GM04503 (cell line): Measurements from ENCODE around the gene EYA4.
"Not testable (repeated sequence)": the region's sequence is repeated elsewhere in the genome, so short reads cannot be mapped to it uniquely, and the experiment has no call there.

ENCODE experiments used
- DNase-seq: peaks from one replicate; pipeline ENCODE4 v3.0.0-alpha.2; 2012; ENCODE audit warnings: low read depth

EYA4 gene

DNA sequence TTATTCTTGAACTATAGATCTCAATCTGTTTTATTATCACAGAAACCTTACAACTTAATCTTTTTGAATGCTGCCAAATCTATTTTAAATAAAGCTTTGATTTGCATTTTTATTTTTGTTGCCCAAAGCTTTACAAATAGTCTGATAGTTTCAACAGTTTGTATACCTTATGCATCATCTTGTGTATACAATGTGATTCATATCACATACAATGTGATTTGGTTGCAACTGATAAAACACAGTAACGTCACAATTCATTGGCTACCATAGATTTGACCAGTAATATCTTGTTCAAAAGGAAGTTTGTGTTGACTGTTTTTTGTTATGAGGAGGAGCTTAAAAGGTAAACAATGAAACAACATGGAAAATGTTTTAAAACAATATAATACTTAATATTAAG, 110.9 kb downstream of the EYA4 start:
- no peak for DNase-seq

DNA sequence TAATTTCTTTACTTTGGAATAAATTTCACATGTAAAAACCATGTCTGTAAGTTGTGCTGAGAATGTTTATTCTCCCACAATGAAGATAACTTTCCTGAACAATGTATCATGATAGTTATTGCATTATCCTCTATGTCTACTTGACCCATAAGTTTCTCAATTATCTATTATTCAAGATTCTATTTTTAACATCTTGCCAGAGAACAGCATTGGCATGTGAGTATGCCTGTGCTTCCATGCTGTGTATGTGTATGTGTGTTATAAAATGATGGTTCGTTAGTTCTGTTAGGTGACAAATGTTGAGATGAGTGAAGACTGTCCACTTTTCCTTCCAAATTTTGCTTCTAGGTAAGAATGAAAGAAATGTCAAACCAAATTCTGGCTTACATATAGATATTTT, 111.9 kb downstream of the EYA4 start:
- no peak for DNase-seq

DNA sequence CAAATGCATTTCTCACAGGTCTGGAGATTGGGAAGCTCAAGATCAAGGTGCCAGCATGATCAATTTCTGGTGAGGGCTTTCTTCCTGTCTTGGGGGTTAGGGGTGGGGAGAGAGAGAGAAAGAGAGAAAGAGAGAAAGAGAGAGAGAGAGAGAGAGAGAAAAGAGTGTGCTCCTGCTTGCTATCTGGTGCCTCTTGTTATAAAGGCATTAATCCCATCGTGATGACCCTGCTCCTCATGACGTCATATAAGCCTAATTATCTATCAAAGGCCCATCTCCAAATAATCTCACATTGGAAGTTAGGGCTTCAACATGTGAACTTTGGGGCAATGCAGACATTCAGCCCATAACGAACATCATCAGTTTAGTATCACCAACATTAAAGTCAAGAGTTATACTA, 114.8 kb downstream of the EYA4 start:
- DNase-seq = no peak

DNA sequence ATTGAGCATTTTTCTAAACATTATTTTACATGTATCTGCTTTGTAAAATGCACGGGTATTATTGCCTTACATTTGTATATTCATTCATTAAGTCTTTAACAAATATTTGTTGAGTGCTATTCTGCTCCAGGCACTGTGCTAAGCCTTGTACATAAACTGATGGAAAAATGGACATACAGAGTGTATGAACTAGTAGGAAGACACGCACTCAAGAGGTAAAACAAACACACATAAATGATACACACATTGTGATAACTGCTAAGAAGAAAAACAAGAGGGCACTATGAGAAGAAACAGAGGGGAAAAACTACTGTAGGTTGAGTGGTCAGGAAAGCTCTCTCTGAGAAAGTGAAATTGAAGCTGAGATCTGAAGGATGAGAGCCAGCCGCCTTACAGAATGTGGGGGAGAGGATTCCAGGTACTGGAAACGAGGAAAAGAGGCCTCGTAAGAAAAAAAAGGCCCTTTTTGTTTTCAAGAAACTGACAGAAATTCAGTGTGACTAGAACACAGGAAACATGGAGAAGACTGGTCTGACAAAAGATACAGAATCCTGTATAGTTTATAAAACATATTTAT, 117.5 kb downstream of the EYA4 start:
- no peak for DNase-seq

DNA sequence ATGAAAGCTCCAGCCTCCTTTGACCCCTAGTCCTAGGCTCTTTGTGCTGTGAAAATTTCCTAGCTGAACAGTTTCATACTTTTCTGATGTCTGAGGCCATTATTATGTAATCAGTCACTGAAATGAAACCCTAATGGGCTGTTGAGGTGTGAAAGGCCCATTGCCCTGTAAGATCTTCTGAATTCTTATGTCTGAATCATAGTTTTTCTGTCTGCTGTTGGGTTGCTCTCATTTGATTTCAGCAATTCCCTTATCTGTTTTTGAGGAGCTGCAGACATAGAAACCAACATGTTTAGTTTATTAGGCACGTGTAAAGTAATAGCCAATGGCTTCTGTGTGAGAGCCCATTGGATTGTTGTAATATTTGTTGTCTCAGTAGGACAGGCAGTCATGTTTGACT, 118.1 kb downstream of the EYA4 start:
- DNase-seq = no peak

DNA sequence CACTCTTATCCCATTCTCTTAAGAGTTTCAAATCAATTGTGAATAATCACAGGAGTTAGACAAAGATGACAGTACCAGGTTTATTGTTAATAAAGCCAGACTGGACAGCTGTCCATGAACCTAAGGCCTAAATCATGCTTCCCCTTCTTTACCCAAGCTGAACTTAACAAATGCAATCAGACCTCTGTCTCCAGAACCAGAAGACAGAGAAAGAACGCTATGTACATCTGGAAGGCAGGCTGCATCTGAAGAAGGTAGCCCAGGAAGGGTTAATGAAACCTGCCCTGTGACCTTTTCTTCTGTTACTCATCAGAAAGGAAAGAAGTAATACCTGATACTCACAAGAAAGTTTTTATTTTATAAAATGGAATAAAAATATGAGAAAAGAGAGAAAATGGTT, 118.6 kb downstream of the EYA4 start:
- no peak for DNase-seq

DNA sequence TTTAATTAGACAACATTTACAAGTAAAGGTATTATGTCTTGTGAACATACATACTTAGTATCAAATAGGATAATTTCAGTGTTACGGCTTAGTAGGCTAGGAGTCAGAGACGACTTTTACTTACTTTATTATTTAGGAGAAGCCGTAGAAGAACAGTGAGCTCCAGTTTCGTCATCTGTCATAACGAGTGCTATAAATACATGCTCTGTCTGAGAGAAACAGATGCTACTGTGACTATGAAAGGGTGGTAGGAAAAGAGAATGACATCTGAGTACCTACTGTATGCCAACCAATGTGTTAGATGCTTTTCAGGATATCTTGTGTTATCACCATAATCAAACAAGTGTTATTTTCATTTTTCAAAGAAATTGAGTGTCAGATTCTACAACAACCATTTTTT, 119.0 kb downstream of the EYA4 start:
- no peak for DNase-seq

DNA sequence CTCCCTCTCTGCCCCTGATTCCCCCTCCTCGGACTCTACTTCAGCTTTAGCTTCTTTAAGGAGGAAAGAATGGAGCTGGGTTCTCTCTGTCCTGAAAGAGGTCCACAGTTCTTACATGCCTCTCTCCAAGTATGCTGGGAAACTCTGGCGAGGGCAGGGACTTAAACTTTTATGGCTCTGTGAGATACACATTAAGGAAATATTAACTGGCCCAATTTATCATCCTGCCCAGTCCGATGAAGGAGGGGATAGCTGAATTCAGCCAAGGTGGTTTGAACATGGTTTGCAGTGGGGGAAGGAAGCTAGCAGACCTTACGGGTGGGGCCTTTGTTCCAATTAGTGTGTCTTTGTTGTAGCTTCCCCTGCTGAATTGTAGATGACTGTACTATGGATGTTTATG, 121.7 kb downstream of the EYA4 start:
- DNase-seq = no peak

DNA sequence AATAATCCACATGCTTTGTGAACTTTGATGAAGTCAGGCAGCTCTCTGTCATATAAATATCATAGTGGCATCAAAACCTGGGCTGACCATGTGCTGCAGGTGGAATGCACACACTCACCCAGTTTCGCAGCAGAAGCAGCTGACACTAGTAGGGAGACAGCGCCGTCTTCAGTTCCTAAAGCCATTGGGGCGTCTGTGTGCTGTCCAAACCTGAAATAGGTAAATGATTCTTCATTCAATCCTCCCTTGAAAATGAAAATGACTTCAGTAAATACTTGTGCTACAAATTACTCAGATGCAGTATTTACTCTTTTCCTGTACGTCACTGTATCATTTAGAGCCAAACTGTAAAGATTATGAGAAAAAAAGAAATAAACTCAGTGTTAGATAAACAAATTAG, 127.5 kb downstream of the EYA4 start:
- no peak for DNase-seq

DNA sequence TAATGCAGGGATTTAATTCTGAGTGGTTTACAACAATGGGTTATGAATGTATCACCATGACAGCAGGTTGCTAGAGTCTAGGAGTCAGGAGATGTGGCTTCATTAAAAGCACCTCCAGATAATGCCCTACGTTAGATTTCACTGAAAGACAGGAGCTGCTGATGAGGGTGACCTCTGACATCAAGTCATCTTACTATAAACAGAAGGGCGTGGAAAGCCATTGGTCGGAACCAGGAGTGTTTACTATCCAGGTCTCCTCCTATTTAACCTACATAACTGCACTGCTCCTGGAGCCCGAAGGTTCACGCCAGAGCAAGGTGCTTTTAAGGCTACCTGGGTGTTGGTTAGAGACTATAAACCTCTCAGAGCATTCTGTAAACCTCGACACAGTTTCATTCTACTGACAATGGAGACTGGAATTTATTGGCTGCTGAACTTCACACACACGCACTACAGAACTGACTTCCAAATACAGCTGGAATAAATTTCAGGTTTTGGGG, 128.7 kb downstream of the EYA4 start:
- DNase-seq = no peak

DNA sequence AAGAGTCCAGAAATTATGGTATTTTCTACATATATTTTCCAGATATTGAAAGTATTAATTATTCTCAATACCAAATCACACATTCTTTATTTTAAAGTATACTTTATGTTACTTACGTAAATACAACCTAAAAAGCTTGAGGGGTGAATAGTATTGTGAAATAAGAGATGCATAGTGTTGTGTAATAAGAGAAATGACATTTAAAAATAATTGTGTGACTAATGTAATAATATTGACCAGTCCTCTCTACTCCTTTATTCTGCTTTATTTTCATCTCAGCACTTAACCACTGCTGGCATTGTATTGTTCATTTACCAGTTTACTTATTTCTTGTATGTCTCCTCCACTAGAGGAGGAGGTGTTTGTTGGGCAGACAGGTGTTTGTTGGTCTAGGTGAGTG, 135.6 kb downstream of the EYA4 start:
- DNase-seq = no peak

DNA sequence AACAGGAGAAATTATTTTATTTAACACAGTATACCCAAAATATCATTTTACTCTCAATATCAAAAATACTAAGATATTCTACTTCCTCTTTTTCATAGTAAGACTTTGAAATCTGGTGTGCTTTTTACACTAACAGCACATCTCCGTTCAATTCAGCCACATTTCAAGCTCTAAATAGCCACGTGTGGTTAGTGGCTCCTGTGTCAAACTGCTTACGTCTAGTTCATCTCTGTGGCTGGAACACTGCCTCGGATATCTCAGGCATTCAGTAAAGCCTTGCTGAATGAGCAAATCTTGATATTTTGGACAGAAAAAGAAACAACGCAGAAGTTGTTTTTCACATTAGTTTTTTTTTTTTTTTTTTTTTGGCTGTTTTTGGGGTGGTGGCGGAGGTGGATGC, 136.1 kb downstream of the EYA4 start:
- DNase-seq = no peak

DNA sequence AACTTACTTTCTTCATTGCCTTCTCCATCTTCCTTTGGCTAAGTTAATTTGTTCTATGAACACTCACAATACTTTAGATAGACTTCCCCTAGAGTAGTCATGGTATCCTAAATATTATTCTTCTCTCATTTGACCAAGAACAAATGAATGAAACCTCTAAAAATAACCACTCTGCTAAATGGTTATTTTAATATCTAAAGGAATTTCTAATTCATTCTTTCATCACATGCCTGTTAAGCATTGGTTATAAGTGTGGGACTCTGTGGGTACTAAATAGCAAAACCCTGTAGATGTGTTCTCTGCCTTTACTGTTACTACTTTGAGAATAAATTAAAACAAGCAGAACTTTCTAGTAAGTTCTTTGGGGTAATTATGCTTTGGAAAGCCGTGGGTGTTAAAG, 138.9 kb downstream of the EYA4 start:
- DNase-seq = no peak

DNA sequence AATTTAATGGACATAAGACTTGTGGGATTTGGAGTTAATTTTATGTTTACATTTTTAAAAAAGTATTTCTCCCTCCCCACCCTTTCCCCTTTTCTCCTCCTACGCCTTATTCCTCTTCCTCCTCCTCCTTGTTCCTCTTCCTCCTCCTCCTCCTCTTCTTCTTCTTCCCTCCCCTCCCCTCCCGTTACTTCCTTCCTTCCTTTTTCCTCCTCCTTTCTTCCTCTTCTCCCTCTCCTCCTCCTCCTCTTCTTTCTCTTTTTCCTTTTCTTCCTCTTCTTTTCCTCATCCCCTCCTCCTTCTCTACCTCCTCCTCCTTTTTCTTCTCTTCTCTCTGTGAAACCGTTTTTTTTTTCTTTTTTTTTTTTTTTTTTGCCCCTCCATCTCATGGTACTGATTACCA, 139.6 kb downstream of the EYA4 start:
- DNase-seq = no peak

DNA sequence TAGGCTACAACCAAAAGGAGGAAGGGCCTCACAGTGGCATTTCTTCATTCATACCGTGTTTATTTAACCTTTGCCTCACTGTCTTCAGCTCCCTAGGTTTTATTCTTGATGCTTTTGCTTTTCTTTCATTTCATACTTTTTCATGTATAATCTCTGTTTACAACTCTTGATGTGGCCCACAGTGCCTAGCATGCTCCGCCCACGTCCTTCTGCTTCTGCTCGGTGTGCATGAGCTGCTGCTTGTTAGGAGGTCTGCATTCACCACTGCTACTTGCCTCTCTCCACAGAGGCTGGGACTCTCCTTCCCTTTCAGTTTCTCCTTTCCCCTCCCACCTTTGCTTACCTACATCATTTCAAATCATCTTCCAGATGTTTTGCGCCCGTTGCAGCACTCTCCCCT, 147.6 kb downstream of the EYA4 start:
- no peak for DNase-seq

DNA sequence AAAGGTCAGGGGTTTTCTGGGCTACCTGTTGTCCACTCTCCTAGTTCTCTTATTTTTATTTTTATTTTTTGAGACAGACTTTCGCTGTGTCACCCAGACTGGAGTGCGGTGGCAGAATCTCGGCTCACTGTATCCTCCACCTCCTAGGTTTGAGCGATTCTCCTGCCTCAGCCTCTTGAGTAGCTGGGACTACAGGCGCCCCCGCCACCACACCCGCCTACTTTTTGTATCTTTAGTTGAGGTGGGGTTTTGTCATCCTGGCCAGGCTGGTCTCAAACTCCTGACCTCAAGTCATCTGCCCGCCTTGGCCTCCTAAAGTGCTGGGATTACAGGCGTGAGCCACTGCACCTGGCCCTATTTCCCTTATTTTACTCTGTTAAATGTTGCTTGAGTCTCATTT, 149.0 kb downstream of the EYA4 start:
- DNase-seq = no peak

DNA sequence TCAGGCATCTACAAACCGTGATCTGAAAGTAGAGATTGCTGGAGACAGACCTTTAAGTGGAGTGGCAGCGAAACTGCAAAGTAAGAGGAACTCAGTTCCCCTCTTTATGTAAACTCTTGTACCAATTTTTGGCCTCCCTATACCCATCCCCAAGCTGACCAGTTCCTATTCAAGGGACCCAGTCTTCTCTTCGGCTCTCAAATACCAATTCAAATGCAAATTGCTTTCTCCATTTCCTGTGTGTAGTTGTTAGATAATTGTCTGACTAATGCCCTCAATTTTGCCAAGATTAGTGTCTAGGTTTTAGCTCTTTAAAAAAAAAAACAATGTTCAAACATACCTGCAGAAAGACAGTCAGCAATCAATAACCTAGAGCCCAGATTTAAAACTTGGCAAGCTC, 150.9 kb downstream of the EYA4 start:
- DNase-seq = no peak

DNA sequence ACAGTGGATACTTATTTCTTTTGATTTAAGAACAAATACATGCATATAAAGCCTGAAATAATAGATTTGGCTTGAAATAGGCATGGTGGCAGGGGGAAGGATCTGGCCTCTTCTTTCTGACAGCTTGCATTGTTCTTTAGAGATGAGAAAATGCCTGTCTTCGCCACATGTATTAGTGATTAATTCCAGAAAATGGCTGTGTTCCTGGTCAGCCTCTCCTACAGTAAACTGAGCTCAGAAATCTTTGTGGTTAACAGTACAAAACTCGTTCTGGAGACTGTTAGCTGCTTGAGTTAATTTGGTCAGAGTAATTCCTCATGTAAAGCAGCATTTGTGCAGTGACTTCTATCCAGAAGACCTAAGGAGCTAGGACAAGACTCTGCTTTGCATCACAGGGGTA, 151.5 kb downstream of the EYA4 start:
- DNase-seq = no peak

DNA sequence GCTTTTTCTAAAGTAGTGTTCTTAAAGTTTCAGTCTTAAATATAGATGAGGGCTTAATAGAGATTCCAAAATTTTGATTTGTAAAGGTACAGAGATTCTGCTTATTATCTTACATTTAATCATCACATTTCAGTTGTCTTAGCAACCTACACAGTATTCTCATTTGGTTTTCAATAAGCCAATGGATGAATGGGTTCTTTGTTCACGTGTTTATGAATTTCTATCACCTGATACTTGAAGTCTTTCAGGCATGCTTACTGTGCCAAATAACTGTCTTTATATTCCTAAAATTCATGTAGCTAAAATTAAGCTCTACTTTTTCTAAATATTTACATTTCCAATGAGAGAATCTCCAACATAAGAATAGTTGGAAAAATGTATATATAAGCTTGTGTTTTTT, 152.7 kb downstream of the EYA4 start:
- no peak for DNase-seq

DNA sequence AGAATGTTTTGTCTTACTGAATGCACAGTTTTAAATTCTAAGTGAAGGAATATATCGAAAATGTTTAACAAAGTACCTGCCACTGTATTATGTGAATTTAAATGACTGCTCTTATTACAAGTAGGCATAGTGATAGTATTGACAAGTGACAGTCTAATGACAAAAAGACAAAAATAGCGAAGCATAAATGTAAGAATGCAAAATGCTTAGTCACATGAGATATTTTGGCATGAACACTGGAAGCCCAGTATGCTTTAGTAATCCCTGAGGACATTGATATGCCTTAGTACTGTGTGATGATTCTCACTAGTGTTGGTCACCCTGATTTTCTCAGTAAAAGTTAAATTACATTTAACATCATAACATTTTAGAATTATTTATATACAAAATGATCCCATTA, 153.5 kb downstream of the EYA4 start:
- no peak for DNase-seq

DNA sequence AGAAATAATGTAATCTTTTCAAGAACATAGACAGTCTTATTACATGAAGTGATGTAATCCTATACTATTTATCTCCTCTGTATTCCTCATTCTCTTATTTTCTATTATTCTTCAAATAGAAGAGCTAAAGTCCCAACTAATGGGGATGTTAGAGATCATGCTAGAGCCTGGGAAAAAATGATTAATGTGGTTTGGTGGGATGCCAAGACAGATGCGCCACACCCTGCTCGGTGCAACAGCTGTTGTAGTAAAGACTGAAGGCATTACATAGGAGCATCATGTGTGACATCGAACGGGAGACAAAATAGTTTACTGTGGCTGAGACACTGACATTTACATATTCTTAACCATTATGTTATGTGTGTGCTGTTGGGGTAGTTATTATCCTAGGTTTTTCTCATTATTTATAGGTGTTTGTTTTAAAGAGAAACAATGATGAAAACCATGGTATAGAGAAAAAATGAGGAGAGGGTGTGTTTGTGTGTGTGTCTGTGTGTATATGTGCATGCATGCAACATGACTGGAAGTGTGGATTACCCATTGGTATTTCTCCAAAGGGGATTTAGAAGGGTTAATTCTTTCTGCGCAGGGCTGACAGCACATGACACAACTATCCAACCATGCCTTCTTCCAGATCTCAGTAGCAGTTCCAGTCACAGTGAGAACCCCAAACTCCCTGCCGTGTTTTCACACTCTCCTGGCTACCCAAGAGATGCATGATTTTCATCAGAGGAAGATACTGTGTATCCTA, 155.3 kb downstream of the EYA4 start:
- no peak for DNase-seq

DNA sequence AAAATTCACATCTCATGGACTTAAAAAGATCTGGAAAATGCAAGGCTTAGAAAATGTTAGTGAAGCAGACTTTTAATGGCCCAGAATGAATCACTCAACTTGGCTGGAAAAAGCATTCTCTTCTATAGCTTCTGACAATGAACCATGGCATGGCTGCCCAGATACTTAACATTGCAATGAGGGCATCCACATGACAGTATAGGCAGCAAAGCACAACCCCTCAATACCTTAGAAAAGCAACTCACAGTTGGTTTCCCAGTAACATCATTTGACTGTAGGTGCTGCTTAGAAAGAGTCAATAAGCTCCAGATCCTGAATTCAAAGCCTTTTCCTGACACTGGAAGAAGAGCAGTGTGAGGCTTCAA, 155.8 kb downstream of the EYA4 start:
- no peak for DNase-seq

DNA sequence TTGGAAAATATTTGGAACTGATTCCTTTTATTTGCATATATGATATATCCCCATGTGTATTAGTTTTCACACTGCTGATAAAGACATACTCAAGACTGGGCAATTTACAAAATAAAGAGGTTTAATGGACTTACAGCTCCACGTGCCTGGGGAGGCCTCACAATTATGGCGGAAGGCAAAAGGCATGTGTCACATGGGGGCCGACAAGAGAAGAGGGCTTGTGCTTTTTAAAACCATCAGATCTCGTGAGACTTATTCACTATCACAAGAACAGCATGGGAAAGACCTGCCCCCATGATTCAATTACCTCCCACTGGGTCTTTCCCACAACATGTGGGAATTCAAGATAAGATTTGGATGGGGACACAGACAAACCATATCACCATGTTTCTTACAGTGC, 156.4 kb downstream of the EYA4 start:
- not testable (repeated sequence) for DNase-seq

DNA sequence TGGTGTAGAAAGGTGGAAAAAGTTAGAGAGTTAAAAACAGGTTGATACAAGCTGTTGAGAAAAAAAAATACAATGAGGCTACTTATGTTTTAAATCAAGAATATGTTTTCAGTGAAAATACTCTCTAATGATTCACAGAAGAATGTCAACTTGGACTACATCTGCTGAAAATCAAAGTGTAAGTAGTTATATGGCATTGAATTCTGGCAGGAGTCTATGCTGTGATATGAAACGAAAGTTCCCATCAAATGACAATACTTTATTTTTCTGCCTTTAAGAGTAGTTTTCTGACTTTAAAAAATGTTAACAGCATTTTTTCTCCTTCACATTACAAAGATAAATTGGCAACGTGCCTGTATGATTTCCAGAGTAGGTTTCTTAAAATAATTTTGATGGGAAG, 158.3 kb downstream of the EYA4 start:
- no peak for DNase-seq
